GM12878 (cell line): Measurements from ENCODE around the gene TEAD4.

ENCODE experiments used
- KLF5 ChIP-seq: fragments of 450-650 bp; IDR thresholded peaks from 2 replicates; pipeline ENCODE4 v1.6.1; 2014; ENCODE audit warnings: mild to moderate bottlenecking; ENCODE audit not compliant: partially characterized antibody
- TF ChIP-seq, protein P1 (sequence below): IDR thresholded peaks from 2 replicates; pipeline ENCODE4 v1.6.1; 2011; ENCODE audit warnings: low read depth, mild to moderate bottlenecking, low read length, moderate library complexity, borderline replicate concordance; ENCODE audit errors: extremely low read depth

- TF ChIP-seq KLF5 = no peak
- TF ChIP-seq, protein P1, sequence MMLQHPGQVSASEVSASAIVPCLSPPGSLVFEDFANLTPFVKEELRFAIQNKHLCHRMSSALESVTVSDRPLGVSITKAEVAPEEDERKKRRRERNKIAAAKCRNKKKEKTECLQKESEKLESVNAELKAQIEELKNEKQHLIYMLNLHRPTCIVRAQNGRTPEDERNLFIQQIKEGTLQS = no peak
Measured at GRCh38 chr12:2940564-2940963, 18.6 kb upstream of the TEAD4 start.
